ENCODE measurements around the gene CDK16.

Gene CDK16

DNA sequence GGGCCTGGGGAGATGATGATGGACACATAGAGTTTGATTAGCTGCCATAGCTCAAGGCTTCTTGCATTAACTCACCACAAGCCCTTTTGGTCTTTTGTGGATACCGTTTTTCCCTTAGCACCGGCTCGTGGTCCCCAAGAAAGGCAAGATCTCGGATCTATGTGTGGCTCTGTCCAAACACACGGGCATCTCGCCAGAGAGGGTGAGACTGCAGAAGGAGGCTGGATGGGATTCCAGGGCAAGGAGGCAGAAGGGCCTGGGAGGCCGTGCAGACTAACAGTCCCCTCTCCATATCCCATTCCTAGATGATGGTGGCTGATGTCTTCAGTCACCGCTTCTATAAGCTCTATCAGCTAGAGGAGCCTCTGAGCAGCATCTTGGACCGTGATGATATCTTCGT lies 23.8 kb downstream of the CDK16 start:
- ATAC-seq: no peak
- no peak for TF ChIP-seq GLIS3 (CRISPR knock-in tag; IDR thresholded peaks at IDR 0.05)
- no peak for TF ChIP-seq ARNTL (CRISPR knock-in tag; IDR thresholded peaks at IDR 0.05; ENCODE audit: borderline replicate concordance, low read depth)
- TF ChIP-seq, protein P1, sequence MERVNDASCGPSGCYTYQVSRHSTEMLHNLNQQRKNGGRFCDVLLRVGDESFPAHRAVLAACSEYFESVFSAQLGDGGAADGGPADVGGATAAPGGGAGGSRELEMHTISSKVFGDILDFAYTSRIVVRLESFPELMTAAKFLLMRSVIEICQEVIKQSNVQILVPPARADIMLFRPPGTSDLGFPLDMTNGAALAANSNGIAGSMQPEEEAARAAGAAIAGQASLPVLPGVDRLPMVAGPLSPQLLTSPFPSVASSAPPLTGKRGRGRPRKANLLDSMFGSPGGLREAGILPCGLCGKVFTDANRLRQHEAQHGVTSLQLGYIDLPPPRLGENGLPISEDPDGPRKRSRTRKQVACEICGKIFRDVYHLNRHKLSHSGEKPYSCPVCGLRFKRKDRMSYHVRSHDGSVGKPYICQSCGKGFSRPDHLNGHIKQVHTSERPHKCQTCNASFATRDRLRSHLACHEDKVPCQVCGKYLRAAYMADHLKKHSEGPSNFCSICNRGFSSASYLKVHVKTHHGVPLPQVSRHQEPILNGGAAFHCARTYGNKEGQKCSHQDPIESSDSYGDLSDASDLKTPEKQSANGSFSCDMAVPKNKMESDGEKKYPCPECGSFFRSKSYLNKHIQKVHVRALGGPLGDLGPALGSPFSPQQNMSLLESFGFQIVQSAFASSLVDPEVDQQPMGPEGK (CRISPR knock-in tag; IDR thresholded peaks at IDR 0.05; ENCODE audit: borderline replicate concordance): no peak
- TF ChIP-seq, protein P2, sequence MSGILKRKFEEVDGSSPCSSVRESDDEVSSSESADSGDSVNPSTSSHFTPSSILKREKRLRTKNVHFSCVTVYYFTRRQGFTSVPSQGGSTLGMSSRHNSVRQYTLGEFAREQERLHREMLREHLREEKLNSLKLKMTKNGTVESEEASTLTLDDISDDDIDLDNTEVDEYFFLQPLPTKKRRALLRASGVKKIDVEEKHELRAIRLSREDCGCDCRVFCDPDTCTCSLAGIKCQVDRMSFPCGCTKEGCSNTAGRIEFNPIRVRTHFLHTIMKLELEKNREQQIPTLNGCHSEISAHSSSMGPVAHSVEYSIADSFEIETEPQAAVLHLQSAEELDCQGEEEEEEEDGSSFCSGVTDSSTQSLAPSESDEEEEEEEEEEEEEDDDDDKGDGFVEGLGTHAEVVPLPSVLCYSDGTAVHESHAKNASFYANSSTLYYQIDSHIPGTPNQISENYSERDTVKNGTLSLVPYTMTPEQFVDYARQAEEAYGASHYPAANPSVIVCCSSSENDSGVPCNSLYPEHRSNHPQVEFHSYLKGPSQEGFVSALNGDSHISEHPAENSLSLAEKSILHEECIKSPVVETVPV (CRISPR knock-in tag; IDR thresholded peaks at IDR 0.05): no peak
- no peak for TF ChIP-seq RARB (CRISPR knock-in tag; IDR thresholded peaks at IDR 0.05)
- TF ChIP-seq CSDC2 (CRISPR knock-in tag; IDR thresholded peaks at IDR 0.05): no peak
- TF ChIP-seq ZNF565 (CRISPR knock-in tag; conservative IDR thresholded peaks at IDR 0.05; ENCODE audit: low read depth): no peak
- TF ChIP-seq OSR1 (CRISPR knock-in tag; IDR thresholded peaks at IDR 0.05): no peak
- no peak for TF ChIP-seq ZFP30 (CRISPR knock-in tag; IDR thresholded peaks at IDR 0.05)
- TF ChIP-seq ZNF70 (CRISPR knock-in tag; IDR thresholded peaks at IDR 0.05): no peak
- no peak for TF ChIP-seq TOX (CRISPR knock-in tag; IDR thresholded peaks at IDR 0.05; ENCODE audit: borderline replicate concordance)
- TF ChIP-seq, protein P3, sequence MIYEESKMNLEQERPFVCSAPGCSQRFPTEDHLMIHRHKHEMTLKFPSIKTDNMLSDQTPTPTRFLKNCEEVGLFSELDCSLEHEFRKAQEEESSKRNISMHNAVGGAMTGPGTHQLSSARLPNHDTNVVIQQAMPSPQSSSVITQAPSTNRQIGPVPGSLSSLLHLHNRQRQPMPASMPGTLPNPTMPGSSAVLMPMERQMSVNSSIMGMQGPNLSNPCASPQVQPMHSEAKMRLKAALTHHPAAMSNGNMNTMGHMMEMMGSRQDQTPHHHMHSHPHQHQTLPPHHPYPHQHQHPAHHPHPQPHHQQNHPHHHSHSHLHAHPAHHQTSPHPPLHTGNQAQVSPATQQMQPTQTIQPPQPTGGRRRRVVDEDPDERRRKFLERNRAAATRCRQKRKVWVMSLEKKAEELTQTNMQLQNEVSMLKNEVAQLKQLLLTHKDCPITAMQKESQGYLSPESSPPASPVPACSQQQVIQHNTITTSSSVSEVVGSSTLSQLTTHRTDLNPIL (CRISPR knock-in tag; IDR thresholded peaks at IDR 0.05; ENCODE audit: low read depth): no peak
- no peak for TF ChIP-seq ZFP3 (CRISPR knock-in tag; IDR thresholded peaks at IDR 0.05)
- TF ChIP-seq BACH2 (CRISPR knock-in tag; IDR thresholded peaks at IDR 0.05; ENCODE audit: borderline replicate concordance): no peak
- no peak for TF ChIP-seq ZC3H10 (CRISPR knock-in tag; IDR thresholded peaks at IDR 0.05)
- TF ChIP-seq ISL1 (CRISPR knock-in tag; IDR thresholded peaks at IDR 0.05): no peak
- TF ChIP-seq SNAI2 (CRISPR knock-in tag; IDR thresholded peaks at IDR 0.05): no peak
- TF ChIP-seq, protein P4, sequence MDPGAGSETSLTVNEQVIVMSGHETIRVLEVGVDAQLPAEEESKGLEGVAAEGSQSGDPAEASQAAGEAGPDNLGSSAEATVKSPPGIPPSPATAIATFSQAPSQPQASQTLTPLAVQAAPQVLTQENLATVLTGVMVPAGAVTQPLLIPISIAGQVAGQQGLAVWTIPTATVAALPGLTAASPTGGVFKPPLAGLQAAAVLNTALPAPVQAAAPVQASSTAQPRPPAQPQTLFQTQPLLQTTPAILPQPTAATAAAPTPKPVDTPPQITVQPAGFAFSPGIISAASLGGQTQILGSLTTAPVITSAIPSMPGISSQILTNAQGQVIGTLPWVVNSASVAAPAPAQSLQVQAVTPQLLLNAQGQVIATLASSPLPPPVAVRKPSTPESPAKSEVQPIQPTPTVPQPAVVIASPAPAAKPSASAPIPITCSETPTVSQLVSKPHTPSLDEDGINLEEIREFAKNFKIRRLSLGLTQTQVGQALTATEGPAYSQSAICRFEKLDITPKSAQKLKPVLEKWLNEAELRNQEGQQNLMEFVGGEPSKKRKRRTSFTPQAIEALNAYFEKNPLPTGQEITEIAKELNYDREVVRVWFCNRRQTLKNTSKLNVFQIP (CRISPR knock-in tag; IDR thresholded peaks at IDR 0.05; ENCODE audit: borderline replicate concordance, low read depth): no peak
- no peak for TF ChIP-seq PPARA (CRISPR knock-in tag; IDR thresholded peaks at IDR 0.05; ENCODE audit: borderline replicate concordance)
- TF ChIP-seq, protein P5, sequence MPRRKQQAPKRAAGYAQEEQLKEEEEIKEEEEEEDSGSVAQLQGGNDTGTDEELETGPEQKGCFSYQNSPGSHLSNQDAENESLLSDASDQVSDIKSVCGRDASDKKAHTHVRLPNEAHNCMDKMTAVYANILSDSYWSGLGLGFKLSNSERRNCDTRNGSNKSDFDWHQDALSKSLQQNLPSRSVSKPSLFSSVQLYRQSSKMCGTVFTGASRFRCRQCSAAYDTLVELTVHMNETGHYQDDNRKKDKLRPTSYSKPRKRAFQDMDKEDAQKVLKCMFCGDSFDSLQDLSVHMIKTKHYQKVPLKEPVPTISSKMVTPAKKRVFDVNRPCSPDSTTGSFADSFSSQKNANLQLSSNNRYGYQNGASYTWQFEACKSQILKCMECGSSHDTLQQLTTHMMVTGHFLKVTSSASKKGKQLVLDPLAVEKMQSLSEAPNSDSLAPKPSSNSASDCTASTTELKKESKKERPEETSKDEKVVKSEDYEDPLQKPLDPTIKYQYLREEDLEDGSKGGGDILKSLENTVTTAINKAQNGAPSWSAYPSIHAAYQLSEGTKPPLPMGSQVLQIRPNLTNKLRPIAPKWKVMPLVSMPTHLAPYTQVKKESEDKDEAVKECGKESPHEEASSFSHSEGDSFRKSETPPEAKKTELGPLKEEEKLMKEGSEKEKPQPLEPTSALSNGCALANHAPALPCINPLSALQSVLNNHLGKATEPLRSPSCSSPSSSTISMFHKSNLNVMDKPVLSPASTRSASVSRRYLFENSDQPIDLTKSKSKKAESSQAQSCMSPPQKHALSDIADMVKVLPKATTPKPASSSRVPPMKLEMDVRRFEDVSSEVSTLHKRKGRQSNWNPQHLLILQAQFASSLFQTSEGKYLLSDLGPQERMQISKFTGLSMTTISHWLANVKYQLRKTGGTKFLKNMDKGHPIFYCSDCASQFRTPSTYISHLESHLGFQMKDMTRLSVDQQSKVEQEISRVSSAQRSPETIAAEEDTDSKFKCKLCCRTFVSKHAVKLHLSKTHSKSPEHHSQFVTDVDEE (CRISPR knock-in tag; IDR thresholded peaks at IDR 0.05): no peak

DNA sequence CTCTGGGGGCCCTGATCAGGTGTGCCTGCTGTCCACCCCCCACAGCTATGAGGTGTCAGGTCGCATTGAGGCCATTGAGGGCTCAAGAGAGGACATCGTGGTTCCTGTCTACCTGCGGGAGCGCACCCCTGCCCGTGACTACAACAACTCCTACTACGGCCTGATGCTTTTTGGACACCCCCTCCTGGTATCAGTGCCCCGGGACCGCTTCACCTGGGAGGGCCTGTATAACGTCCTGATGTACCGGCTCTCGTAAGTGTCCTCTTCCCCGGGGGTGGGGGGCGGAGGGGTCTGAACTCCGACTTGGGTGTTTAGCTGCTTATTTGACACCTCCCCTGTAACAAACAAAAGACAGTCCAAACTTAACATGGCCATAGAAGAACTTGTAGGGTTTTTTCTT lies 24.9 kb downstream of the CDK16 start:
- ATAC-seq: no peak
- no peak for TF ChIP-seq TCF4 (CRISPR knock-in tag; IDR thresholded peaks at IDR 0.05; ENCODE audit: borderline replicate concordance)
- no peak for TF ChIP-seq ZFP3 (CRISPR knock-in tag; IDR thresholded peaks at IDR 0.05)
- no peak for TF ChIP-seq ARNTL (CRISPR knock-in tag; IDR thresholded peaks at IDR 0.05; ENCODE audit: borderline replicate concordance, low read depth)
- TF ChIP-seq BACH2 (CRISPR knock-in tag; IDR thresholded peaks at IDR 0.05; ENCODE audit: borderline replicate concordance): no peak
- no peak for TF ChIP-seq PPARA (CRISPR knock-in tag; IDR thresholded peaks at IDR 0.05; ENCODE audit: borderline replicate concordance)
- TF ChIP-seq, protein P1 (CRISPR knock-in tag; IDR thresholded peaks at IDR 0.05; ENCODE audit: borderline replicate concordance): no peak
- TF ChIP-seq, protein P4 (CRISPR knock-in tag; IDR thresholded peaks at IDR 0.05; ENCODE audit: borderline replicate concordance, low read depth): no peak
- TF ChIP-seq ZNF8 (CRISPR knock-in tag; IDR thresholded peaks at IDR 0.05): no peak
- no peak for TF ChIP-seq ESRRG (CRISPR knock-in tag; IDR thresholded peaks at IDR 0.05)
- TF ChIP-seq ZNF565 (CRISPR knock-in tag; conservative IDR thresholded peaks at IDR 0.05; ENCODE audit: low read depth): no peak

Data from SK-N-SH treated with all-trans-retinoic acid at 6 μM for 48 hours (cell line).